C4-2B (cell line): Measurements from ENCODE around the gene ALDH7A1.

Experiments
- ZFX ChIP-seq: fragments of 450-650 bp; IDR thresholded peaks from 2 replicates; pipeline ENCODE4 v1.6.1; 2017
- TF ChIP-seq, protein P1 (sequence below): fragments of 450-650 bp; conservative IDR thresholded peaks from 2 replicates; pipeline ENCODE4 v1.5.1; 2017; ENCODE audit warnings: mild to moderate bottlenecking

DNA sequence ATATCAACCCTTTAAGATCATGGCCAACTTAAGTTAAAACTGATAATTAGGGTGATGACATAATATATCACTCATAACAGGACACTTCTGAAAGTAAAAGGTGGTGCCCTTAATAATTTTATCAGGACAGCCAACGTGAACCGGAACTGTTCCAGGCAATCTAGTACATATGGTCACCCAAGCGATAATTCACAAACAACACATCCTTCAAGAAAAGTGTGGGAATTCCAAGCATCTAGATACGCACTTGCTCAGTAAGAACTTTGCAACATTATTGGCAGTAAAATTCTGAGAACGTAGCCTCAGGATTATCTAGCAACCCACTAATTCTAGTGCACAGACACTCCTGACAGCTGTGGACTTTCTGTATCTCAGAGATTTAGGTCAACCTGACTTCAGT, 85.7 kb downstream of the ALDH7A1 start:
- TF ChIP-seq, protein P1, sequence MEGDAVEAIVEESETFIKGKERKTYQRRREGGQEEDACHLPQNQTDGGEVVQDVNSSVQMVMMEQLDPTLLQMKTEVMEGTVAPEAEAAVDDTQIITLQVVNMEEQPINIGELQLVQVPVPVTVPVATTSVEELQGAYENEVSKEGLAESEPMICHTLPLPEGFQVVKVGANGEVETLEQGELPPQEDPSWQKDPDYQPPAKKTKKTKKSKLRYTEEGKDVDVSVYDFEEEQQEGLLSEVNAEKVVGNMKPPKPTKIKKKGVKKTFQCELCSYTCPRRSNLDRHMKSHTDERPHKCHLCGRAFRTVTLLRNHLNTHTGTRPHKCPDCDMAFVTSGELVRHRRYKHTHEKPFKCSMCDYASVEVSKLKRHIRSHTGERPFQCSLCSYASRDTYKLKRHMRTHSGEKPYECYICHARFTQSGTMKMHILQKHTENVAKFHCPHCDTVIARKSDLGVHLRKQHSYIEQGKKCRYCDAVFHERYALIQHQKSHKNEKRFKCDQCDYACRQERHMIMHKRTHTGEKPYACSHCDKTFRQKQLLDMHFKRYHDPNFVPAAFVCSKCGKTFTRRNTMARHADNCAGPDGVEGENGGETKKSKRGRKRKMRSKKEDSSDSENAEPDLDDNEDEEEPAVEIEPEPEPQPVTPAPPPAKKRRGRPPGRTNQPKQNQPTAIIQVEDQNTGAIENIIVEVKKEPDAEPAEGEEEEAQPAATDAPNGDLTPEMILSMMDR: no peak
- TF ChIP-seq ZFX: no peak
